HG02623 (cell line): ENCODE data around the gene KIF19.

Experiments
- ATAC-seq: cut with Tn5 transposase; IDR thresholded peaks from one replicate; pipeline ENCODE4 v1.9.1; 2021; ENCODE audit warnings: moderate library complexity; ENCODE audit not compliant: unreplicated experiment

The KIF19 gene

GRCh38 chr17:74337834-74338500 is 11.9 kb downstream of the KIF19 start:
- no peak for ATAC-seq

- ATAC-seq, result no peak
Measured at GRCh38 chr17:74339537-74340195, 13.6 kb downstream of the KIF19 start.

GRCh38 chr17:74340470-74341023 is 14.5 kb downstream of the KIF19 start:
- ATAC-seq, result no peak

GRCh38 chr17:74342224-74342623 is 16.2 kb downstream of the KIF19 start:
- ATAC-seq, result no peak

GRCh38 chr17:74343121-74343520 is 17.1 kb downstream of the KIF19 start:
- ATAC-seq, result no peak

- no peak for ATAC-seq
Measured at GRCh38 chr17:74343526-74344284, 17.7 kb downstream of the KIF19 start.

- no peak for ATAC-seq
Measured at GRCh38 chr17:74344658-74345057, 18.6 kb downstream of the KIF19 start.

GRCh38 chr17:74345433-74346241 is 19.6 kb downstream of the KIF19 start:
- ATAC-seq, result no peak

GRCh38 chr17:74347646-74348045 is 21.6 kb downstream of the KIF19 start:
- ATAC-seq, result no peak

GRCh38 chr17:74349120-74349519 is 23.1 kb downstream of the KIF19 start:
- ATAC-seq, result no peak

- no peak for ATAC-seq
Measured at GRCh38 chr17:74350486-74350885, 24.5 kb downstream of the KIF19 start.

GRCh38 chr17:74351552-74352210 is 25.7 kb downstream of the KIF19 start:
- ATAC-seq, result no peak

GRCh38 chr17:74353446-74354060 is 27.5 kb downstream of the KIF19 start:
- no peak for ATAC-seq

- ATAC-seq, result no peak
Measured at GRCh38 chr17:74354123-74354522, 28.1 kb downstream of the KIF19 start.

GRCh38 chr17:74354561-74354960 is 28.5 kb downstream of the KIF19 start:
- ATAC-seq, result no peak

GRCh38 chr17:74355065-74355464 is 29.0 kb downstream of the KIF19 start:
- ATAC-seq, result no peak

GRCh38 chr17:74356646-74357465 is 30.8 kb downstream of the KIF19 start:
- no peak for ATAC-seq

GRCh38 chr17:74357466-74357809 is 31.4 kb downstream of the KIF19 start:
- ATAC-seq, result no peak

GRCh38 chr17:74358697-74359096 is 32.7 kb downstream of the KIF19 start:
- no peak for ATAC-seq
